ENCODE data around the gene BMP2.

BMP2 gene

DNA sequence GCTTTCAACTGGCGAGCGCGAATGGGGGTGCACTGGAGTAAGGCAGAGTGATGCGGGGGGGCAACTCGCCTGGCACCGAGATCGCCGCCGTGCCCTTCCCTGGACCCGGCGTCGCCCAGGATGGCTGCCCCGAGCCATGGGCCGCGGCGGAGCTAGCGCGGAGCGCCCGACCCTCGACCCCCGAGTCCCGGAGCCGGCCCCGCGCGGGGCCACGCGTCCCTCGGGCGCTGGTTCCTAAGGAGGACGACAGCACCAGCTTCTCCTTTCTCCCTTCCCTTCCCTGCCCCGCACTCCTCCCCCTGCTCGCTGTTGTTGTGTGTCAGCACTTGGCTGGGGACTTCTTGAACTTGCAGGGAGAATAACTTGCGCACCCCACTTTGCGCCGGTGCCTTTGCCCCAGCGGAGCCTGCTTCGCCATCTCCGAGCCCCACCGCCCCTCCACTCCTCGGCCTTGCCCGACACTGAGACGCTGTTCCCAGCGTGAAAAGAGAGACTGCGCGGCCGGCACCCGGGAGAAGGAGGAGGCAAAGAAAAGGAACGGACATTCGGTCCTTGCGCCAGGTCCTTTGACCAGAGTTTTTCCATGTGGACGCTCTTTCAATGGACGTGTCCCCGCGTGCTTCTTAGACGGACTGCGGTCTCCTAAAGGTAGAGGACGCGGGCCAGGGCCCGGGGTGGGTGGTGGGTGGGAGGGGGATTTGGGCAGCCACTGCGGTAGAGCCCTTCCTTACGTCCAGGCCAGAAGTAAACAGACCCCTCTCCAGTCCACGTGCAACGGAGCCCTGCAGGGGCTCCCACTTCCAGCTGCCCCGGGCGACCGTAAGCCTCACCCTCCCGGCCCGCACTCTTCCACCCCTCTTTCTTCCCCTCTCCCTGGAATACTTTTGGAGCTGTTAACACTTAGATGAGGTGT, 998 bp downstream of the BMP2 start:
- peak; percentile 66 for DNase-seq

DNA sequence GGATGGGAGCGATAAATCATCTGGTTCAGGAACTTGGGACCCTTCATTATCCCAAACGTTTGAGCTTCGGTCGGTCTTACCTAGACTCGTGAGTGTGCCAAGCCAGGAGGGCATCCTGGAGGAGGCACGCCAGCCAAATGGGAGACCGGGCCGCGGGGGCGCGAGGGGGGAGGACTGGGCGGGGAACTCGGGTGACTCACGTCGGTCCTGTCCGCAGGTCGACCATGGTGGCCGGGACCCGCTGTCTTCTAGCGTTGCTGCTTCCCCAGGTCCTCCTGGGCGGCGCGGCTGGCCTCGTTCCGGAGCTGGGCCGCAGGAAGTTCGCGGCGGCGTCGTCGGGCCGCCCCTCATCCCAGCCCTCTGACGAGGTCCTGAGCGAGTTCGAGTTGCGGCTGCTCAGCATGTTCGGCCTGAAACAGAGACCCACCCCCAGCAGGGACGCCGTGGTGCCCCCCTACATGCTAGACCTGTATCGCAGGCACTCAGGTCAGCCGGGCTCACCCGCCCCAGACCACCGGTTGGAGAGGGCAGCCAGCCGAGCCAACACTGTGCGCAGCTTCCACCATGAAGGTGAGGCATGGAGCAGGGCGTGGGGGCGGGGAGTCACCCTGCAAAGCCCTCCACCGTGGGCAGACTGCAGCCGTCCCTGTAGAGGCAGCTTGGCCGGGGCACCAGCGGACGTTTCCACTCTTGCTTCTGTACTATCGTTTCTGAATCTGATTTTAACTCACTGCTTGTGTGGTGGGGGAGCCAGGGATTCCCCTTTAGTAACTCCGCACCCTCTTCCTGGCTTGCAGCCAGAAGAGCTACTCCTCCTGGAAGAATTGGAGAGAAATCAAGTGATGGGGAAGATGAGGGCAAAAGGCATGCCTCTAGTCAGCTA, 2.7 kb downstream of the BMP2 start:
- DNase-seq = peak; percentile 57

DNA sequence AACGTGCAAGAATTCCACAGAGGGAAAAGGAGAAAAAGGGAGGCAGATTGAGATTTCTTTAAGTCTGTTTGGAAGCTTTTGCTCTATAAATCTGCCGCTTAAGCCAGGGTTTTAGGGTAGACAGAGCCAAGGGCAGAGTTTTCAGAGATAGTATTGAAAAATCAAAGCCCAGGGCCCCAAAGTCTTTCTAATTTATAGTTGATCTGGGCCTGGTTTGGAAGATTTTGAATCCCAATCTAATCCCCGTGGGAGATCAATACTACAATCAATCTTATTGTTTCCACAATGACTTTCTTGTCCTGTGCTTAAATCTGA, 3.3 kb downstream of the BMP2 start:
- DNase-seq = no peak

DNA sequence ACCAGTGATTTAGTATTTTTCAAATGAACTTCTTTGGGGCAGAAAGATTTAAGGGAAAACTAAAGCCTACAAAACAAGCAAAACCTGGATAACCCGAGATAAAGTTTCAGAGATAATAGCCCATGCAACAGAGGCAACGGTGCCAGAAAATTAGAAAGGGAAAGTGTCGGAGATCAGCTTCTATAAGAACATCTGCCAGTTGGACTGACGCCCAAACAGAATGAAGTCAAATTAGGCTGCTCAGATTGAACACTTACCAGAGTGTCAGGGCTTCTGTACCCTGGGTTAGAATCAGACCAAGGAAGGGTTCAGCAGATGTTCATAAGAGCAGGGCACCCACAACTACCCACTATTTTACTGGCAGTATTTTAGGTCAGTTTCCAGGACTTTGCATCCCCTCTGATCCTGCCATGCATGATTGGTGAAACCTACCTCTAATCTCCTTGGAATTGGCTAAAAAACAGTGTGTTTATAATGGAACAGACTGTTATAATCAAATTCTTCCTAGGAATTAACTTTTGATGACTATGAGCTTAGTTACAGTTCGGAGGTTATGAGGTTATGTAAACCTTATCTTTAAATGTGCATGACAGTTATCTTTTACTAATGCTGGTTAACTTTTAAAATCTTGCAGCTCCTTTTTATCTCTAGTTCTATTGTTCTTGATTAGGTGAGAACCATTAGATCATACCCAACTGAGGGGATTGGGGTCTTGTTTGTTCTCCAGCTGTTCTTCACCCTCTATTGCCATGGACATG, 13.1 kb downstream of the BMP2 start:
- DNase-seq = no peak

DNA sequence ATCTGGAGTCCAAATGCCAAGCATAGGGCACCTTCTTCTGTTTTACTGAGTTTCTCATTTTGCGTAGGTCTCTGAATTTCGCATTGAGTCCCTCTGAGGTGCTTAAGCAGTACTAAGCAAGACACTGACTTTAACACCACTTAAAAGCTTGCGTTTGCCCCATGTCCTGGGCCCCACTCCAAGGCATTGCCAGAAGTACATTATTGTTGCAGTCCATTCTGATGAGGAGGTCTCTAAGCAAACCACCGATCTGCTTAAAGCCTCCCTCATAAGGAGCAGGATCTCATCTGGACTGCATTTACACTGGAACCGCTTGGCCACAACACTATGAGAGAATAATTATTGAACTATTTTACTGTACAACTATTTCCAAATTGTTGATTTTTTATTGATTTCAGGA, 16.3 kb downstream of the BMP2 start:
- no peak for DNase-seq

DNA sequence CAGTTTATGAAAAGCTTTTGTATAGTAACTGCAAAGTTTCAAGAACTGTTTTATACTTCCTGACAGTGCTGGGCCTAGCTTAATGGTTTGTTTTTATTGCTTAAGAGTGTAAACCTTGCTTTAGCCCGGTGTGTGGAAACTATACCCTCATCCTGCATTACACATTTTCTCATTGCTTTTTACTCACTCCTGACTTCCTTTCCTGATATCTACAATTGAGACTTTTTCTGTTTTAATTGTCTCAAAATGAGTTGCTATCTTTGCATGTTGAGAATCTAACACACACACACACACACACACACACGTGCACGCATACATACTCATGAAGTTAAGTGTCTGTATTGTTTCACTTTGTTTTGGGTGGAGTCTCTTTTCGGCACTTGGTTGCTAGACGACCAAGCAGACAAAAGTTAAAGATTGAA, 16.7 kb downstream of the BMP2 start:
- DNase-seq = no peak

DNA sequence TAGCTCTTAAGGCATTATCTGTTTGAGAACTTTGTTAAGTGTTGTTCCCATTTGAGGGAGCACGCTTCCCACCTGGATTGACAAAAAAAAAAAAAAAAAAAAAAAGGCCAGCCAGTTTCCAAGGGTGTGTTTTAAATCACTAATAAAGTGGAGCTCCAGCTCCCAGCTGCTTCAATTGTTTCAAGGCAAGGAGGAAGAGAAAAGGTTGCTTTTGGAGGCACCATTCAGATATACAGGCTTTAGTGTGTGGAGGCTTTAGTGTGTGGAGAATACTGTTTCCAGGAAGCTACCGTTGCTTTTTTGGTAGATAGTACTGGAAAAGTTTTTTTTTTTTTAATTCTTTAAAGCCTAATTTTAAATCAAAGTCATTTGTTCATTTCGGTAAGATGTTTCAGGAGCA, 17.3 kb downstream of the BMP2 start:
- DNase-seq = no peak

DNA sequence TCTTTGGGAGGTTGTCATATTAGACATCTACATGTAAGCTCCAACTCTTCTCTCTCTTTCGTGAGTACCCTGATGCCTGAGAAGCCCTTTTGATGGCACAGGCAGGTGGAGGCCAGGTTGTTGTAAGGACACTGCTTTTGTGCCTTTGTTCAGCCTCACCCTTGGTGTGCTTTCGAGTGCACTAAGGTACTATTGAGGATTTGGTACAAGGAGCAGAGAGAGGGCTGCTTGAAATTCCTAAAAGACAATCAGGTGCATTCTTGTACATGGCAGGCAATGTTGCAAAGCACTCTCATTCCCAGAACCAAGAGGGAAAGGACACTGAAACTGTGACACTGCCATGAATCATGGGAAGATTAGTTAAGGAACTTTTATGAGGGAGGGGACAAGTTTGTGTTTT, 19.1 kb downstream of the BMP2 start:
- no peak for DNase-seq

DNA sequence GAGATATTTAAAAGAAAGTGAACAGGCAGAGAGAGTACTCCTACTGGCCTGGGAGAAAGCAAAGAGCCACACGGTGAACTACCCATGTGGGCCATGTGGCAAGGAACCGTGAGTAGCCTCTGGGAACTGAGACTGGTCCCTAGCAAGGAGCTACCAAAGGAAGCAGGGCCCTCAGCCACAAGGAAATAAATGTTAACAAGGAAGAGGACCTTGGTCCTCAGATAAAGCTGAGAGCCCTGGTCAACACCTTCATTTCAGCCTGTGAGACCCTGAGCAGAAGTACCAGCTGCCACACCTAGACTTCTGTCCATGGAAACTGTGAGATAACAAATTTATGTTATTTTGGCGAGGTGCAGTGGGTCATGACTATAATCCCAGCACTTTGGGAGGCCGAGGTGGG, 25.3 kb downstream of the BMP2 start:
- DNase-seq = no peak

DNA sequence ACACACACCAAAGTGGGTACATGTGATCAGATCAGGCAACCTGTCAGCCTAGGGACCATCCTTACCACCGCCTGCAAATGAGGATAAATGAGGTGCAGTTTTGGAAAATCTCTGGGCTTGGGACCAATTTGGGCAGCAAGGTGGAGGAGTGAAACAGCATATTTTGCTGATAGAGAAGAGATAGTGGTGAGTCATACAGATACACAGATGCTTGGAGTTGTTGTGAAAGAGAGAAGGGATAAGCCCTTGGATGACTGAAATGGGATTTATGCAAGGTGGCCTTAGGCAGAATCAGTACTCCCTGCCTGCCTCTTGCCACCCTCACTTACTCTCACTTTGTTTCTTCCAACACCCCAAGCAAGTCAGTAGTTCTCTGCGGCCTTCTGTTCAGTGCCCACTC, 34.7 kb downstream of the BMP2 start:
- peak; percentile 8 for DNase-seq

DNA sequence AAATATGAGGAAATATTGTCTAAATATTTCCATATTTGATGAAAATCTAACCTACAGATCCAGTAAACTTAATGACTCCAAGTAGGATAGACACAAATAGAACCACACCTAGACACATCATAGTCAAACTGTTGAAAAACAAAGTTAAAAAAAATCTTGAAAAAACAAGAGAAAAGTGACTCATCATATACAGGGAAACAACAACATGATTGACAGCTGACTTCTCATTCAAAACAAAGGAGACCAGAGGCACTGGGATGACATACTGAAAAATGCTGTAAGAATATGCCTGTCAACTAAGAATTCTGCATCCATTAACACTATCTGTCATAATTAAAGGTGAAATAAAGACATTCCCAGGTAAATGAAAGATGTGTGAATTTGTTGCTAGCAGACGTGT, 38.8 kb downstream of the BMP2 start:
- peak; percentile 44 for DNase-seq

DNA sequence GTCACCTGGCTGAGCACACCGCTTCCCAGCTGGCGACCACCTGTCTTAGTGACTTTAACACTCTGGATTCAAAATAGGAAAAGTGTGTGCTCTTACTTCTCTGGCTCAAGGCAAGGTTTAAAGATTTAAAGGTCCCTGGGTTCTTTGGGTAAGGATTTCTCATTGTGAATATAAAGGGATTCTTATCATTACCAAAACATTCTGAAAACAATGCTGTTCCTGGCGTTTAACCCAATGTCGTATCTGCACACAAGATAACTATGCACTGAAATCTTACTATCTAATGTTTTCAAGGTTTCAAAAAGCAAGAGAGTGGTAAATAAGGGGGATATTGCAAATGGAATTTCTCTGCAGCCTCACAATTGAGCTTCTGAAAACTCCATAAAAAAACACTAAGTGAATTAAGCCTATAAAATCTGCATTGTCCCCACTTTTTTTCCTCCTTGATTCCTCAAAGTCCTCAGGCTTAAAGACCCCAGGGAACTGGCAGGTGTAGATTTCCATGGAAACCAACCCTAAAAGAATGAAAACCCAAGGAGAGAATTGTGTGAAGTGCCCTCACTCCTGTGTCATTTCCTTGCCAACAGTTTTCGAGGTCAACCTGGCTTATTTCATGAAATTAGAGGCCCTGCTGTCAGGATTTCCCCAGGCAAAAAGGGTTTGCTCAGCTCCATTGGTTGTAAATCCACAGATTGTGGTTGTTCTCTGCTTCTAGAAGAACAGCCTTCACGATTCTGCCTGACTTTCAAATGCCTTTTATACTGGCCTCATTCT, 44.0 kb downstream of the BMP2 start:
- no peak for DNase-seq

DNA sequence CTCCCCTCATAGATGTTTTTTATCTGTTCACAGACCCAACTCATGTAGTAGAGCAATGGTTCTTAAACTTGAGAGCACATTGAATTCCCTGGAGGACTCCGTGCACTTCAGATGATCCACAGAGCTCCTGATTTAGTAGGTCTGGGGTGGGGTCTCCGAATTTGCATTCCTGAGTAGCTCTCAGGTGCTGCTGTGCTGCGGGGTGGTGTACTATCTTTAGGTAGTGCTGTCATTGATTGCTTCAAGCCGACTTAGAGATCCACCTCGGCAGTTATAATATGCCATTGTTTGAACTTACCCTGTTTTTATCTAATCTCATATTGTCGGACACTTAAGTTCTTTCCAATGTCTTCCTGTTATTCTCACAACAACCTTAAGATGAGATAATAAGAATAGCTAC, 45.0 kb downstream of the BMP2 start:
- no peak for DNase-seq

DNA sequence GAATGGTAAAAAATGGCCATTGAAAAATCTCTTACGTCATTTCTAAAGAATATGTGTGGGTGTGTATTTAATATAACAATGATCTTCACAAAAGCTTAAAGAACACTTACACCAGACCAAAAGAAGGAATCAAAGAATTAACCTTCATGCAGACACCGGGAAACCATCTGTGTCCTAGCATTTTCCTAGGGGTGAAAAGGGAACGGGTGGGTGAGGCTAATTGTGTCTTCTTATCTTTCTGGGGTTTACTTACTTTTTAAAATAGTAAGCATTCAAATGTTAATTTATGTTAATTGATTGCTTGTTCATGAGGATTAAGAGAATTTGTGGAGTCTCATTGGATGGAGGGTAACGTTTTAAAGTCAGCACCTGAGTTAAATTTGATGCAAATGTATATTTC, 47.5 kb downstream of the BMP2 start:
- no peak for DNase-seq

DNA sequence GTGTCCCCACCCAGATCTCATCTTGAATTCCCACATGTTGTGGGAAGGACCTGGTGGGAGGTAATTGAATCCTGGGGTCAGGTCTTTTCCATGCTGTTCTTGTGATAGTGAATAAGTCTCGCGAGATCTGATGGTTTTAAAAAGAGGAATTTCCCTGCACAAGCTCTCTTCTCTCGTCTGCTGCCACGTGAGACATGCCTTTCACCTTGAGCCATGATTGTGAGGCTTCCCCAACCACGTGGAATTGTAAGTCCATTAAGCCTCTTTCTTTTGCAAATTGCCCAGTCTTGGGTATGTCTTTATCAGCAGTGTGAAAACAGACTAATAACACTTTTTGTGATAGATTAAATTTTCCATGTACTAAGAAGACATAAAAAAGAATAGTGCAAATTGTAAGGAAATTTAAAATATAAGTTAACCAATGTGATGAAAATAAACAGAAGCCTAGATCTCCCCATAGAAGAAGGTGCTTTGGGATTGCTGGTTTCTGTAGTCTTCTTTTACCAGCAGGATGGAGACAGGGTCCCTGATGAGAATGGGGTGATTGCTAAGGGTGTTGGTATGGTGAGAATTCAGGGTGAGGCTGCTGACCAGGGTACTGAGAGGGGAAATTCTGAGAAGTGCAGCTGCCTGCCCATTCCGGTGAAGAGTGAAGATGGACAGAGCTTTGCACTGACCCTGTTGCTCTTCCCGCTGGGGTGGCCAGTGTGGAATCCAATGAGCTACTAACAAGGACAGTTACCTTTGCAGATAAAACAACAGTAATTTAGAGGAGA, 50.7 kb downstream of the BMP2 start:
- no peak for DNase-seq

DNA sequence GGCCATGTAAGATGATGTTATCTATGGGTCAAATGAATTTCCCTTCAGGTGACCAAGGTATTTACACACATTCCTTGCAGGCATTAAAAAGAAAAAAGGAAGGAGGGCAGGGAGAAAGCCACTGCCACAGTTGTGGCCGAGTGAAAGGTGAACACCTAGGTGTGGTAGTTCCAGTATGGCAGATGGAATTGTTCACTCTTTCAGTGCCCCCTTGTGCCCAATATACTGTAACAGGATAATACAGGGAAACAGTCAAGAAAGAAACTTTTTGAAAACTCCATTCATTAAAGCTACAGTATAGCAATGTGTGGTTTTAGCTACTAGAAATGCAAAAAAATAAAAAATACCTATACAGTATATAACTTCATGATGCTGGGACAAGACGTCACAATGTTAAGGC, 52.1 kb downstream of the BMP2 start:
- DNase-seq = peak; percentile 52

DNA sequence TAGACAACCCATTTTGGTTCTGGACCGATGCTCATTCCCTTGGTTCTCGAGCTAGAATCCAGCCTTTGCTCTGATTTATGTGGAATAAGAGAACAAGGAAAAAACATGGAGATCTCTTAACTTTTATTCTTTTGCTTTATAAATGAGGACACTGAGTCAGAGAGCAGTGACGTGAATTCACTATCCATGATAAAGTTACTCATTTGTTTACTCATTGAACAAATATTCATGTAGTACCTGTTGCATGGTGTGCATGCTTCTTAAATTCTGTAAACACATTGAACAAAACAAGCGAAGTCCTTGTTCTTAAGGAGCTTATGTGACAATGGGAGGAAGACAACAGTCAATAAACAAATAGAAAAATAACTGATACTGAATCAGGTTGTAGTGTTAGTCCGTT, 56.9 kb downstream of the BMP2 start:
- peak; percentile 20 for DNase-seq

DNA sequence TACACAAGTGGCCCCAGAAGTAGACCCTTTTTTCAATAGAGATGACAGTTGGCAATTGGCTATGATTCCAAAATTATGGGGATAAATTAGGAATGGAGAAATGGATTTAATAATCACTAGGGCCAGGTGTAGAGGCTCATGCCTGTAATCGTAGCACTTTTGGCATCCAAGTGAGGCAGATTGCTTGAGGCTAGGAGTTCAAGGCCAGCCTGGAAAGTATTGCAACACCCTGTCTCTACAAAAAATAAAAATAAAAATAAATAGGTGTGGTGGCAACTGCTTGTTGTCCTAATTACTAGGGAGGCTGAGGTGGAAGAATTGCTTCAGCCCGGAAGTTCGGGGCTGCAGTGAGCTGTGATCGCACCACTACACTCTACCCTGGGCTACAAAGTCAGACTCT, 60.0 kb downstream of the BMP2 start:
- DNase-seq = no peak

DNA sequence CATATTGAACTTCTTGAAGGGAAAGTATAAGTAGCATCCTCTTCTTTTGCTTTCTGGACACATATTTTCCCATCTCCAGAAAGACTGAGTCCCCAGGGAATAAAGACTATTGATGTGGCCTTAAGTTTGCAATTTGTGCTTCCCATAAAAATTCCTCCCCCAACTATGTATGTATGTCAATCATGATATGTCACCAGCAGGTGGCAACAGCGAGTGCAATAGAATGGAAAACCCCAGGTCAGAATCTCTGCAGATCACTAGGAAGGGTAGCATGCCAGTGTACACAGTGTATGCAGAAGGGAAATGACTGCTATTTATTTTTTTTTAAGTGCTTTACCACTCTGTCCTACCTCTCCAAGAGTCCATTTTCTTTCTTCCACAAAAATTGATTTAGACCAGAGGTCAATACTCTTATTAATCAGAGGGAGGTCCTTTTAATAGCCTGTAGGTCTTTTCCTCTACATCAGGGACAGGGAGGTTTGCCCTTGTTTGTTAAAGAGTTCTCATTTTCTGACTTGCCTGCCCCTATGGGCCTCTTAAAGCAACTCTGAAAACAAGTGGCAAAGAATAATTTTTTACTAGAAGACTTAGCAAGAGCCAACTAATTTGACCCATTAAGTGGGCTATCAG, 61.4 kb downstream of the BMP2 start:
- peak; percentile 88 for DNase-seq

DNA sequence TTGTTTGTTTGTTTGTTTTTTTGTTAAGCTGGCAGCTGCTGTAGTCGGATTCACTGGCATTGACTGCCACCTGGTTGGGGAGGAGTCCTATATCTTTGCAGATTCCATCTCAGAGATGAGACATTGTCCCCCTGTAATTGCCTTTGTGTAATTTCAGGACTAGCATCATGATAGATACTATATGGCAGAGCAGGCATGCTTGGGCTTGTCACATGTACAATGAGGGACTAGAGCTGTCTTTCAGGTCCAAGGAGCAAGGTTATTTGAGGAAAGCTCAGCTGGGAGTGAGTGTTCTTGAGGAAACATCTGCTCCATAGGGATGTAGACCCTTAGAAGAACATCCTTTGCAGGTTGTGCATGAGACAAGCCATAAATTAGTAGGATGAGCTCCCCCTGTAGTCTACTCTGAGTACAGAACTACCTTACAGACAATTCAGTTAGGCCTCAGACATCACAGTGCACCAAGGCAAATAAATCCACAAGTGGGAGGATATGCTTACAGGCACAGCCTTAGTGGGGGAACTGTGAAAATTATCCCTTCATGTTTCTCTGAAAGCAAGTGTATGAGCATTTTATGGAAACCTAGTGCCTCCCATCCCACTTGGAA, 62.1 kb downstream of the BMP2 start:
- peak; percentile 47 for DNase-seq

All from DMS53 (cell line).